ENCODE data around the gene EGFL6. TPM values are rescaled to one million over a fixed set of nuclear protein-coding genes. Genes with fewer than 3 reads are reported as not detected.
"Not testable (repeated sequence)": the region's sequence is repeated elsewhere in the genome, so short reads cannot be mapped to it uniquely, and the experiment has no call there.

The EGFL6 gene
- total and polyA plus RNA-seq, 9 donors, result 74.1 to 172 (median 88.1) TPM

- H3K27me3 ChIP-seq (ENCODE audit: control insufficient read depth, insufficient read depth, low read length), result peaks cover 31% of the 10 kb centered on the region
- H3K27ac ChIP-seq (ENCODE audit: low read length), result no peak overlapping the region
- peaks cover under 1% of the 10 kb centered on the region for H3K36me3 ChIP-seq (ENCODE audit: control insufficient read depth, insufficient read depth, low read length)
- H3K4me3 ChIP-seq (ENCODE audit: low read length), result no peak overlapping the region
- no peaks in the 10 kb centered on the region for H3K4me1 ChIP-seq (ENCODE audit: control insufficient read depth, insufficient read depth, low read length)
- no peaks in the 10 kb centered on the region for H3K9me3 ChIP-seq (replicated peaks; ENCODE audit: control insufficient read depth, low read depth, low read length)
- no peak for DNase-seq
Measured at GRCh38 chrX:13614154-13614553, 44.8 kb downstream of the EGFL6 start.

DNA sequence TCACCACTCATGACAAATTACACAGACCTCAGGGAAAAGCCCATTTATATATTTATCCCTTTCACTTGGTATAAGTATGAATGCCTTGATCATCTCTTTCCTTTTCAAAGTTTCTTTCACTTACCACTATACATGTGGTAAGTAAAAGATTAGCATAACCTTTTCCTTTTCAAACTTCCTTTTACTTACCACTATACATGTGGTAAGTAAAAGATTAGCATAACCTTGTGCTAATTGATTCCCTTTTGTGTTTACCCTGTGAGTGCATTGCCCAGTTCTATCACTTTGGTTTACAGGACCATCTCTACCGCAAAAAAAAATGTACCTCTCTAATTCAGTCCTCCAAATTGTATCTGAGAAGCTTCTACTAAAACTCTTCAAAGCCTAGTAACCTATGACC is 50.8 kb downstream of the EGFL6 start:
- WGBS (ENCODE audit: insufficient coverage), result 20% methylated on average over 1 of the region's 1 CpG
- H3K27me3 ChIP-seq (ENCODE audit: control insufficient read depth, insufficient read depth, low read length), result peaks cover 31% of the 10 kb centered on the region
- no peaks in the 10 kb centered on the region for H3K4me1 ChIP-seq (ENCODE audit: control insufficient read depth, insufficient read depth, low read length)
- H3K27ac ChIP-seq (ENCODE audit: low read length), result no peak overlapping the region
- H3K9me3 ChIP-seq (replicated peaks; ENCODE audit: control insufficient read depth, low read depth, low read length), result peaks cover 3% of the 10 kb centered on the region
- no peak overlapping the region for H3K4me3 ChIP-seq (ENCODE audit: low read length)
- H3K36me3 ChIP-seq (ENCODE audit: control insufficient read depth, insufficient read depth, low read length), result peaks cover 4% of the 10 kb centered on the region
- no peak for DNase-seq

DNA sequence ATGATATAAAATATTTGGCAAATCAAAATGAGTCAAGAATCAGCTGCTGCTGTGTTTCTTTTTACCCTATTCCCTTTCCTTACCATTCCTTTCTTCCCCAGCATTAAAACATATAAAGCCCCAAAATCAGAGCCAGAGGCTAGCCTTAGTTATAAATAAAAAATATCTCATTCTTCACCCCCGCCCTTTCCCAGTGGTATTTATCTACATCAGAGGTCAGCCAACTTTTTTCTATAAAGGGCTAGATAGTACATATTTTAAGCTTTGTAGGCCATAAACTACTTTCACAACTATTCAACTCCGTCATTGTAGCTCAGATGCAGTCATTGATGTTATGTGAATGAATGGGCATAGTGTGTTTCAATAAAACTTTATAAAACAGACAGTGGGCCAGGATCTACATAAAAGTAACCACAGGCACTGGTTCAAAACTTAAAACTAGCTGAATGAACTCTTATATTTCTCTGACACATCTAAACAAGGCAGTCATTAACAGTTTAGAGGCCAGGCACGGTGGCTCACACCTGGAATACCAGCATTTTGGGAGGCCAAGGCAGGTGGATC is 53.1 kb downstream of the EGFL6 start:
- Histone ChIP-seq H3K27me3 (ENCODE audit: control insufficient read depth, insufficient read depth, low read length) (peaks cover 30% of the 10 kb centered on the region), H3K4me1 (ENCODE audit: control insufficient read depth, insufficient read depth, low read length) (no peaks in the 10 kb centered on the region), H3K27ac (ENCODE audit: low read length) (no peak overlapping the region), H3K9me3 (replicated peaks; ENCODE audit: control insufficient read depth, low read depth, low read length) (peaks cover 3% of the 10 kb centered on the region), H3K36me3 (ENCODE audit: control insufficient read depth, insufficient read depth, low read length) (peaks cover 4% of the 10 kb centered on the region), H3K4me3 (ENCODE audit: low read length) (no peak overlapping the region)
- DNase-seq, result peak; percentile 58
- 83% methylated on average over 1 of the region's 3 CpGs for WGBS (ENCODE audit: insufficient coverage)

- Histone ChIP-seq H3K36me3 (ENCODE audit: control insufficient read depth, insufficient read depth, low read length) (peaks cover 2% of the 10 kb centered on the region), H3K27me3 (ENCODE audit: control insufficient read depth, insufficient read depth, low read length) (peaks cover 16% of the 10 kb centered on the region), H3K9me3 (replicated peaks; ENCODE audit: control insufficient read depth, low read depth, low read length) (peaks cover 8% of the 10 kb centered on the region), H3K4me1 (ENCODE audit: control insufficient read depth, insufficient read depth, low read length) (no peaks in the 10 kb centered on the region), H3K27ac (ENCODE audit: low read length) (no peak overlapping the region), H3K4me3 (ENCODE audit: low read length) (no peak overlapping the region)
- 100% methylated on average over 2 of the region's 8 CpGs for WGBS (ENCODE audit: insufficient coverage)
- DNase-seq, result no peak
Measured at GRCh38 chrX:13627306-13627705, 57.9 kb downstream of the EGFL6 start.

DNA sequence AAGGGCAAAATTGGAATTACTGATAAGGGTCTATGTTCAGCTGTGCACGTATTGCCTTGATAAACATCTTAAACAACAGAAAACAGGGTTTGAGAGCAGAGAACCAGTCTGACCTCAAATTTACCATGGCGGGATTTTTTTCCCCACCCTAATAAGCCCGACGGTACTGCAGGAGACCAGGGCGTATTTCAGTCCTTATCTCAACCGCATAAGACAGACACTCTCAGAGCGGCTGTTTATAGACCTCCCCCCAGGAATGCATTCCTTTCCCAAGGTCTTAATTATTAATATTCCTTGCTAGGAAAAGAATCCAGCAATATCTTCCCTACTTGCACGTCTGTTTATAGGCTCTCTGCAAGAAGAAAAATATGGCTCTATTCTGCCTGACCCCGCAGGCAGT is 67.8 kb downstream of the EGFL6 start:
- not testable (repeated sequence) for H3K27ac ChIP-seq (ENCODE audit: low read length); DNase-seq; H3K36me3 ChIP-seq (ENCODE audit: control insufficient read depth, insufficient read depth, low read length); H3K4me1 ChIP-seq (ENCODE audit: control insufficient read depth, insufficient read depth, low read length); H3K4me3 ChIP-seq (ENCODE audit: low read length); H3K9me3 ChIP-seq (replicated peaks; ENCODE audit: control insufficient read depth, low read depth, low read length)
- 96% methylated on average over 7 of the region's 9 CpGs for WGBS (ENCODE audit: insufficient coverage)
- peaks cover 34% of the 10 kb centered on the region for H3K27me3 ChIP-seq (ENCODE audit: control insufficient read depth, insufficient read depth, low read length)

GRCh38 chrX:13638021-13638420 is 68.6 kb downstream of the EGFL6 start:
- Histone ChIP-seq H3K36me3 (ENCODE audit: control insufficient read depth, insufficient read depth, low read length) (no peaks in the 10 kb centered on the region), H3K4me3 (ENCODE audit: low read length) (no peak overlapping the region), H3K27me3 (ENCODE audit: control insufficient read depth, insufficient read depth, low read length) (peaks cover 38% of the 10 kb centered on the region), H3K27ac (ENCODE audit: low read length) (no peak overlapping the region), H3K9me3 (replicated peaks; ENCODE audit: control insufficient read depth, low read depth, low read length) (peaks cover 6% of the 10 kb centered on the region), H3K4me1 (ENCODE audit: control insufficient read depth, insufficient read depth, low read length) (no peaks in the 10 kb centered on the region)
- no peak for DNase-seq
- WGBS (ENCODE audit: insufficient coverage), result 63% methylated on average over 1 of the region's 1 CpG

- Histone ChIP-seq H3K9me3 (replicated peaks; ENCODE audit: control insufficient read depth, low read depth, low read length) (peaks cover 6% of the 10 kb centered on the region), H3K27me3 (ENCODE audit: control insufficient read depth, insufficient read depth, low read length) (peaks cover 39% of the 10 kb centered on the region), H3K36me3 (ENCODE audit: control insufficient read depth, insufficient read depth, low read length) (no peaks in the 10 kb centered on the region), H3K4me1 (ENCODE audit: control insufficient read depth, insufficient read depth, low read length) (no peaks in the 10 kb centered on the region), H3K4me3 (ENCODE audit: low read length) (no peak overlapping the region), H3K27ac (ENCODE audit: low read length) (no peak overlapping the region)
- no CpG with 5 or more reads among the region's 3 CpGs for WGBS (ENCODE audit: insufficient coverage)
- DNase-seq, result no peak
Measured at GRCh38 chrX:13638826-13639225, 69.4 kb downstream of the EGFL6 start.

GRCh38 chrX:13641684-13642083 is 72.3 kb downstream of the EGFL6 start:
- DNase-seq, result not testable (repeated sequence)
- WGBS (ENCODE audit: insufficient coverage), result no CpG with 5 or more reads among the region's 4 CpGs

GRCh38 chrX:13645464-13646153 is 76.2 kb downstream of the EGFL6 start:
- no peak overlapping the region for H3K27ac ChIP-seq (ENCODE audit: low read length)
- H3K4me3 ChIP-seq (ENCODE audit: low read length), result no peak overlapping the region
- no peaks in the 10 kb centered on the region for H3K36me3 ChIP-seq (ENCODE audit: control insufficient read depth, insufficient read depth, low read length)
- H3K27me3 ChIP-seq (ENCODE audit: control insufficient read depth, insufficient read depth, low read length), result peaks cover 33% of the 10 kb centered on the region
- WGBS (ENCODE audit: insufficient coverage), result 49% methylated on average over 4 of the region's 9 CpGs
- peaks cover 13% of the 10 kb centered on the region for H3K4me1 ChIP-seq (ENCODE audit: control insufficient read depth, insufficient read depth, low read length)
- no peaks in the 10 kb centered on the region for H3K9me3 ChIP-seq (replicated peaks; ENCODE audit: control insufficient read depth, low read depth, low read length)
- no peak for DNase-seq

More at GRCh38 chrX:13641684-13642083, 72.3 kb downstream of the EGFL6 start:
- H3K9me3 ChIP-seq (replicated peaks; ENCODE audit: control insufficient read depth, low read depth, low read length); H3K27ac ChIP-seq (ENCODE audit: low read length); H3K36me3 ChIP-seq (ENCODE audit: control insufficient read depth, insufficient read depth, low read length); H3K4me1 ChIP-seq (ENCODE audit: control insufficient read depth, insufficient read depth, low read length); H3K4me3 ChIP-seq (ENCODE audit: low read length): not testable (repeated sequence)
- H3K27me3 ChIP-seq (ENCODE audit: control insufficient read depth, insufficient read depth, low read length), result peaks cover 35% of the 10 kb centered on the region

GRCh38 chrX:13646154-13646549 is 76.8 kb downstream of the EGFL6 start:
- Histone ChIP-seq H3K36me3 (ENCODE audit: control insufficient read depth, insufficient read depth, low read length) (no peaks in the 10 kb centered on the region), H3K4me3 (ENCODE audit: low read length) (no peak overlapping the region), H3K9me3 (replicated peaks; ENCODE audit: control insufficient read depth, low read depth, low read length) (no peaks in the 10 kb centered on the region), H3K27ac (ENCODE audit: low read length) (no peak overlapping the region), H3K27me3 (ENCODE audit: control insufficient read depth, insufficient read depth, low read length) (peaks cover 30% of the 10 kb centered on the region), H3K4me1 (ENCODE audit: control insufficient read depth, insufficient read depth, low read length) (peaks cover 13% of the 10 kb centered on the region)
- peak; percentile 86 for DNase-seq
- WGBS (ENCODE audit: insufficient coverage), result 6% methylated on average over 2 of the region's 3 CpGs
